GM19025 (cell line): ENCODE measurements around the gene GPX8.

Source experiments
- ATAC-seq: cut with Tn5 transposase; IDR thresholded peaks from one replicate; pipeline ENCODE4 v1.9.1; 2021; ENCODE audit warnings: mild to moderate bottlenecking, low read depth, moderate library complexity; ENCODE audit not compliant: unreplicated experiment

The GPX8 gene

GRCh38 chr5:55159763-55160492 lies at the start of gene GPX8:
TSS of gene GPX8 (plus strand) at chr5:55160171. CDS start at chr5:55160193, 22 bp downstream.
- no peak for ATAC-seq

GRCh38 chr5:55110217-55110616 lies 49.8 kb upstream of the GPX8 start:
- ATAC-seq: no peak

- ATAC-seq: no peak
Observed at GRCh38 chr5:55113327-55113726, 46.6 kb upstream of the GPX8 start.

GRCh38 chr5:55114061-55114460 lies 45.9 kb upstream of the GPX8 start:
- no peak for ATAC-seq

- ATAC-seq: no peak
Observed at GRCh38 chr5:55123365-55123764, 36.6 kb upstream of the GPX8 start.

GRCh38 chr5:55134053-55134722 lies 25.8 kb upstream of the GPX8 start:
- no peak for ATAC-seq

- no peak for ATAC-seq
Observed at GRCh38 chr5:55136521-55136920, 23.4 kb upstream of the GPX8 start.

GRCh38 chr5:55140908-55141665 lies 18.9 kb upstream of the GPX8 start:
- ATAC-seq: no peak

- no peak for ATAC-seq
Observed at GRCh38 chr5:55141945-55142690, 17.9 kb upstream of the GPX8 start.

- no peak for ATAC-seq
Observed at GRCh38 chr5:55143624-55144023, 16.3 kb upstream of the GPX8 start.

GRCh38 chr5:55146080-55146479 lies 13.9 kb upstream of the GPX8 start:
- no peak for ATAC-seq

- peak; percentile 69 for ATAC-seq
Observed at GRCh38 chr5:55146543-55147151, 13.3 kb upstream of the GPX8 start.

- no peak for ATAC-seq
Observed at GRCh38 chr5:55149308-55149795, 10.6 kb upstream of the GPX8 start.

GRCh38 chr5:55151923-55152842 lies 7.8 kb upstream of the GPX8 start:
- no peak for ATAC-seq

GRCh38 chr5:55154873-55155272 lies 5.1 kb upstream of the GPX8 start:
- ATAC-seq: no peak

- no peak for ATAC-seq
Observed at GRCh38 chr5:55160493-55161209, 680 bp downstream of the GPX8 start.

- ATAC-seq: no peak
Observed at GRCh38 chr5:55162666-55163065, 2.7 kb downstream of the GPX8 start.

GRCh38 chr5:55171471-55171870 lies 11.5 kb downstream of the GPX8 start:
- ATAC-seq: no peak
